GM18868 (cell line): ENCODE data around the gene XRCC6.
"Not testable (repeated sequence)": the region's sequence is repeated elsewhere in the genome, so short reads cannot be mapped to it uniquely, and the experiment has no call there.

Source experiments
- ATAC-seq: cut with Tn5 transposase; IDR thresholded peaks from one replicate; pipeline ENCODE4 v1.9.1; 2021; ENCODE audit warnings: mild to moderate bottlenecking, moderate library complexity; ENCODE audit not compliant: unreplicated experiment

The XRCC6 gene

DNA sequence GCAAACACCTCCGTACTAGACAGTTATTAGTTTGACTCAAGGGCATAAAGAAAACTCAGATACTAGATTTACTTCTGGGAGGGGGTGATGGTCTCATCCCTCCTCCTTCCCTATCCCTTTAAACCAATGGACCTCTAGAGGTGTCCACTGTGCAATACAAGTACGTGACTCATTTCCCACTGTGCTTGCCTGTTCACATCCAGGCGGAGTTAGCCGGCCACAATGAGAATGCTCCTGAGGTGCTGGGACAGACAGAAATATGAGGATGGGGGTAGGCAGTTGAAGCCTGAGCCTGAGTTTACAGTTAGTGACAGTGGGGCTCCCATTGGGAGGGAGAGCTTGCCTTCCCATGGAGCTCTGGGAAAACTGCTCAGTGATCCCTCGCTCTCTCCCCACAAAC is 23.0 kb upstream of the XRCC6 start:
- ATAC-seq: no peak

DNA sequence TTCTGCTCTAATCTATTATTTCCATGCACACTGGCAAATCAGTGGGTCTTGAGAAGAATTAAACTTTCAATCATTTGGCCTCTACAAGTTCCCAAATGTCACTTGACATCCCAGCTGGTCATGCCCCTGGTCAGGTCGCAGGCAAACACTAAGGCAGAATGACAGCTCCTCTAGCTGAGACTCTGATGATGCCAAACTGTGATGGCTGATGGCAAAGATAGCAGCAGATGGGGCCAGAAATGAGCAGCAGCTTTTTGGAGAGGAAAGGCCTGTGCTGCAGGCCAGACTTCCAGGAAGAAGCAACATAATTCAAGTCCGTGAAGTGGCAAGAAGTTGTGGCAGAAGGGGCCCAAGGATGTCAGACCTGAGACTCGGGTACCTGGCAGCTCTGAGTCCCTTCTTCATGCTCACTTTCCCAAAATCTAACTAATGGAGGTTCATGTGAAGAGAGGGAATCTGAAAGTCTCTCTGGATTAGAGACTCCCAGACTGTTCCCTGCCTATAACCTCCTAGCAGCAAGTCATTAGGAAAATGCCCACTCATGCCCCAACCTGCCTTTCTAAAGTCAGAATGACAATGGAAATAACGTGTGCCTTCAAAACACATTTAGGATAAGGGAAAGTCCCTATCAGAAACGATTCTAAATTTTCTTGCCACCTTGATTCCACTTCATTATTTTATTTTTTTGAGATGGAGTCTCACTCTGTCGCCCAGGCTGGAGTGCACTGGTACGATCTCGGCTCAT is 22.0 kb upstream of the XRCC6 start:
- ATAC-seq: no peak

DNA sequence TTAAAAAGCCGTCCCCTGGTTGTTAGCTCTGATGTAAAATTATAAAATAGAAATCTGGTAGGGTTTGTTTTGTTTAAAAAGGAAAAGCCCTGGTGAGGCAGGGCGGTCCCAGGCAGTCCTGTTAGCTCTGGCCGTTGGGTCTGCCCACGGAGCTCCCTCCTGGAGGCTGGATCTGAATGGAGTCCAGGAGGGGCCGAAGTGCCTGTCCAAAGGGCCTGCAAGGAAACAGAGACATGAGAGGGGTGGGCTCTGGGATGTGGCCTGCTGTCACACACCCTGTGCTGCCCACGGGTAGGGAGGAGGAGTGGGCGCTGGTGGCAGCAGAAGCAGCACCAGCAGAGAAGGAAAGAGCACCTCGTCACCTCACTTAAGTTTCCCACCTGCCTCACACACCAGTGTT is 20.1 kb upstream of the XRCC6 start:
- ATAC-seq: no peak

DNA sequence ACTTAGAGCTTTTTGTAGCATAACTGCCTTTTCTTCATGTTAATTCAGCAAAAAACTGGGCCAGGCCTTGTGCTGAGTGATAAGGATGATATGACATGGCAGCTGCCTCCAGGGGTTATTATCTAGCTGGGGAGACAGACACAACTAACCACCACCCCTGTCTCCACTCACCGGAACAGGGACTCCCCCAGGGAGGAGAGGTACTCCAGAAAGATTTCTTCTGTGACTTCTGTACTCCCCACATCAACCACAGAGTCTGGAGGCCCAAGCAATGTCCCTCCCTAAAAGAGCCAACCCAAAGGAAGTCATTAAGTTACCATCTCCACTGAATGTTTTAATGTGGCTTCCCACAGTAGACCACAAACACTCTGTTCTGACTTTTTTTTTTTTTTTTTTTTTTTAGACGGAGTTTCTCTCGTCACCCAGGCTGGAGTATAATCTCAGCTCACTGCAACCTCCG is 17.2 kb upstream of the XRCC6 start:
- peak; percentile 74 for ATAC-seq

DNA sequence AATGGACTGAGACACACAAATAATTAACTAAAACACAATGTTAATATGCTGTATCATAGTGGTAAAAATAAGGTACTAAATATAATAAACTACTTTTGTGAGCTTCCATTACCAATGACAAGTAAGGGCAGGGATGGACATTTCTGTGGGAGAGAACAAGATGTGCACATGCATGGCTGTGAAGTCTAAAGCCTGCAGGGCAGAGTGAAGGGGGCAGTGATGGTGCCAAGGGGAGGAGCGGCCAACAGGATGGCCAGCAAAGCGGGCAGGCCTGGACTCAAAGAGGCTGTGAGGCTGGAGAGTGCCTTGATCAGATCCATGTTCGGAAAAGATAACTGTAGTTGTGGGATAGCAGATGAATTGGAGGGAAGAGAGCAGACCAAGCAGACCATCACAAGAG is 12.7 kb upstream of the XRCC6 start:
- ATAC-seq: no peak

DNA sequence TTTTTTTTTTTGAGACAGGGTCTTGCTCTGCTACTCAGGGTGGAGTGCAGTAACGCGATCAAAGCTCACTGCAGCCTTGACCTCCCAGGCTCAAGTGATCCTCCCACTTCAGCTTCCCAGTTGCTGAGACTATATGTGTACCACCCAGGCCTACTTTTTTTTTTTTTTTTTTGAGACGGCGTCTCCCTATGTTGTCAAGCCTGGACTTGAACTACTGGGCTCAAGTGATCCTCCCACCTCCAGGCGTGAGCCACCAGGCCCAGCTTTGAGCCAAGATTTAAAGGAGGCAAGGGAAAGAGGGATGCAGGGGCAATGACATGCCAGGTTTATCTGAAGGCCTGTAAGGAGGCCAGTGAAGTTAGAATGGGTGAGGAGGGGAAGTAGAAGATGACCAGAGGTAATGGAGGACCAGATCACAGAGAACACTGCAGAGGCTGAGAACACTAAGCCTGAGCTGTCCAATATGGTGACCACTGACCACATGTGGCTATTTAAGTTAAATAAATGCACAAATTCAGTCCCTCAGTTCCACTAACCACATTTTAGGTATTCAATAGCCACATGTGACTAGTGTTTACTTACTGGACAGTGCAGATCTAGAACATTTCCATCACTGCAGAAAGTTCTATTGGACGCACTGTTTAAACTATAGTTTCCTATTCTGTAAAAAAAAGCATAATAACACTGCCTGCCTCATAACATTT is 8.3 kb upstream of the XRCC6 start:
- no peak for ATAC-seq

DNA sequence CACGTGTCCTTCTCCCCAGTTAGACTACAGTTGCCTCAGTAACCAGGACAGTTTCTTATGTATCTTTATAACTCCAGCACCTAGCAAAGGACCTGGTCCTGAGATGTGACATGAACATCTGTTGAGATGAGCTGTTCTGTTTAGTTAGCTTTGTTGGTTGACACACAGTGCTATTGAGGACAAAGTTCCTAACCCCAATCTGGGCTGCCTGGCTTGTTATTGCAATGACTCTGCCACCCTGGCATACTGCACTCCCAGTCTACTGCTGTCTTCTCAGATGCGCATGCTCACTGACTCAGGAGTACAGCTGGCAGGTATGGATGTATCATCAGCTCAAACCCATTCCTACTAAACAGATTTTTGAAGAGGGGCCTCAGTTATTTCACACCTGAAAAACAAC is 7.6 kb upstream of the XRCC6 start:
- no peak for ATAC-seq

DNA sequence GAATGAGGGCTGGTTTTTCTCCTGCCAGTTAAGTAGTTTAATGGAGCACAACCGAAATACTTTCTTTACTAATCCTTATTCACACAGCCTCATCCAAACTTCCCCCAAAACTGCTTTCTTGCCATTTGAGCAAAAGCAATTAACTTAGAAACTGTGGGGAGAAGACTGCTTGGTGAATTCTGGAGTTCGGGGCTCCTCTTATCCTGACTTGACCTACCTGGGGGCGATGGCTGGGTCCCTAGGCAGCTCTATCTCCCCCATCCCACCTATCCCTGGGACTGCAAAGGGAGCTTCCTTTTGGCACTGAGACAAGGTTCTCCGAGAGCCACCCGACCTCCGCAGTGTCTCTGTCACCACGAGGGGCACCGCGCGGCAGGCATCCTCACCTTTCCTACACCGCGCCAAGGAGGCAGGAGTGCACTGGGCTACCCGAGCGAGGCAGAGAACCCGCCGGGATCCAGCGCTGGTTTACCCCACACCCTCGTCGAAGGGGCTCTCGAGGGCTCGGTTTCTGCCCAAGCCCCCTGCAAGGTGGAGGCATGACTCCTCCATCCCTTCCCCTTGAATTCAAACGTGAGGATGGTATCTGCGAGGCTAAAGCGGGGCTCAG is 1.0 kb upstream of the XRCC6 start:
- ATAC-seq: no peak

DNA sequence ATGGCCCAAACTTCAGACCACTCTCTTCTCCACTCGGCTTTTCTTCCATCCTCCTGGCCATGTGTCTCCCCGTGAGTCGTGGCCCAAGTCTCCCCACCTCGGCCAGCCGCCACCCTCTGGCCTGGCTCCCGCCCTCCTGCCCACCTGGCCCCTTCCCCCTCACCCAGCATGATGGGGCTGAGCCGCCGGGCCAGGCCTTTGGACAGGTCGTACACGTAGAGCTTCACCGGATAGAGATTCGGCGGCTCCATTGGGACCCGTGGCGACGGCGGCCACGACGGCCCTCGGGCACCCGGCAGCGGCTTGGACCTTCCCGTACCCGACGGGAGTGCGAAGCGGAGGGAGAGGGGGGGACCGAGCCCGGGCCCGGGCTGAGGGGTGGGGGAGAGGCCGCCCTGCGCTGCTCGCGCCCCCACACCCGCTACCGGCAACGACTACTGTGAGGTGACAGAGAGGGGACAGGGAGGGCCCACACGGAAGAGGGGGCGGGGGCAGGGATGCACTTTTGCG is 451 bp upstream of the XRCC6 start, which contains the start of gene DESI1:
DESI1 (minus strand) TSS at position 455 of the 510 bp plus-strand sequence; CDS start at position 251, 204 bp downstream.
- ATAC-seq: peak; percentile 12

DNA sequence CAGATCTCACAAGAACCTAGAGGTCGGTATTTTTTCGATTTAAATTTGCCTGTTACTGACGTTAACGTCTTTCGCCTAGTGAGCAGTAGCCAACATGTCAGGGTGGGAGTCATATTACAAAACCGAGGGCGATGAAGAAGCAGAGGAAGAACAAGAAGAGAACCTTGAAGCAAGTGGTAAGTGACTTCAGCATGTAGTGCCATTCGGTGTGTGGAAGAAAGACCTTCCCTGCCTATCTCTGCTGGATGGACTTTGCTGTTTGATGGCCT is 750 bp downstream of the XRCC6 start:
- no peak for ATAC-seq

DNA sequence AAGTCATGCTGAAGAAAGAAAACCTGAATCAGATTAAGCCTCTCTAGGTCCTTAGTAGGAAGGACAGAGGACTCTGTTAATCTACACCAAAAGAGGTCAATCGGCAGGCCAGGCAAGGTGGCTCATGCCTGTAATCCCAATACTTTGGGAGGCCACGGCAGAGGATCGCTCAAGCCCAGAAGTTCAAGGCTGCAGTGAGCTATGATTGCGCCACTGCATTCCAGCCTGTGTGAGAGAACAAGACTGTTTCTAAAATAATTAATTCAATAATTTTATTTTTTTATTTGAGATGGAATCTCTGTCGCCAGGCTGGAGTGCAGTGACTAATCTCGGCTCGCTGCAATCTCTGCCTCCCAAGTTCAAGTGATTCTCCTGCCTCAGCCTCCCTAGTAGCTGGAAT is 4.5 kb downstream of the XRCC6 start:
- no peak for ATAC-seq

DNA sequence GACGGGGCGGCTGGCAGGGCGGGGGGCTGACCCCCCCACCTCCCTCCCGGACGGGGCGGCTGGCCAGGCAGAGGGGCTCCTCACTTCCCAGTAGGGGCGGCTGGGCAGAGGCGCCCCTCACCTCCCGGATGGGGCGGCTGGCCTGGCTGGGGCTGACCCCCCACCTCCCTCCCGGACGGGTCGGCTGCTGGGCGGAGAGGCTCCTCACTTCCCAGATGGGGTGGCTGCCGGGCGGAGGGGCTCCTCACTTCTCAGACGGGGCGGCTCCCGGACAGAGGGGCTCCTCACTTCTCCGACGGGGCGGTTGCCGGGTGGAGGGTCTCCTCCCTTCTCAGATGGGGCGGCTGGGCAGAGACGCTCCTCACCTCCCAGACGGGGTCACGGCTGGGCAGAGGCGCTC is 10.0 kb downstream of the XRCC6 start:
- not testable (repeated sequence) for ATAC-seq

DNA sequence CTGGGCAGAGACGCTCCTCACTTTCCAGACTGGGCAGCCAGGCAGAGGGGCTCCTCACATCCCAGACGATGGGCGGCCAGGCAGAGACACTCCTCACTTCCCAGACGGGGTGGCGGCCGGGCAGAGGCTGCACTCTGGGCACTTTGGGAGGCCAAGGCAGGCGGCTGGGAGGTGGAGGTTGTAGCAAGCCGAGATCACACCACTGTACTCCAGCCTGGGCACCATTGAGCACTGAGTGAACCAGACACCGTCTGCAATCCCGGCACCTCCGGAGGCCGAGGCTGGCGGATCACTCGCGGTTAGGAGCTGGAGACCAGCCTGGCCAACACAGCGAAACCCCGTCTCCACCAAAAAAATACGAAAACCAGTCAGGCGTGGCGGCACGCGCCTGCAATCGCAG is 10.5 kb downstream of the XRCC6 start:
- not testable (repeated sequence) for ATAC-seq

DNA sequence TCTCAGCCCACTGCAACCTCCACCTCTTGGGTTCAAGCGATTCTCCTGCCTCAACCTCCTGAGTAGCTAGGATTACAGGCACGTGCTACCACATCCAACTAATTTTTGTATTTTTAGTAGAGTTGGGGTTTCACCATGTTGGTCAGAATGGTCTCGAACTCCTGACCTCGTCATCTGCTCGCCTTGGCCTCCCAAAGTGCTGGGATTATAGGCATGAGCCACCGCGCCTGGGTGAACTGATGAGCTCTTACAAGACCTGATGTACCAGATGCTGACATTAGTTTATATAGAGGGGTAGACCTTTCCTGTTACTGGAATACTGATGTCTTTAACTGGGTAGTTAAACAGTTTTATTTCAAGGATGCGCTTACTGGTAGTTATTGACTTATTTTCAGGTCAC is 13.5 kb downstream of the XRCC6 start:
- not testable (repeated sequence) for ATAC-seq

DNA sequence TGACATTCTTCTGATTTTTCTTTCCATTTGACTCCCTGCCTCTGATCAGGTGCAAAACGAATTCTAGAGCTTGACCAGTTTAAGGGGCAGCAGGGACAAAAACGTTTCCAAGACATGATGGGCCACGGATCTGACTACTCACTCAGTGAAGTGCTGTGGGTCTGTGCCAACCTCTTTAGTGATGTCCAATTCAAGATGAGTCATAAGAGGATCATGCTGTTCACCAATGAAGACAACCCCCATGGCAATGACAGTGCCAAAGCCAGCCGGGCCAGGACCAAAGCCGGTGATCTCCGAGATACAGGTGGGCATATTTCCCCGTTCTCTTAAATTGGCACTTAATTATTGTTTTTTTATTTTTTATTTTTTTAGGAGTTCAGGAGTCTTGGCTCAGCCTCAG is 15.4 kb downstream of the XRCC6 start:
- ATAC-seq: no peak

DNA sequence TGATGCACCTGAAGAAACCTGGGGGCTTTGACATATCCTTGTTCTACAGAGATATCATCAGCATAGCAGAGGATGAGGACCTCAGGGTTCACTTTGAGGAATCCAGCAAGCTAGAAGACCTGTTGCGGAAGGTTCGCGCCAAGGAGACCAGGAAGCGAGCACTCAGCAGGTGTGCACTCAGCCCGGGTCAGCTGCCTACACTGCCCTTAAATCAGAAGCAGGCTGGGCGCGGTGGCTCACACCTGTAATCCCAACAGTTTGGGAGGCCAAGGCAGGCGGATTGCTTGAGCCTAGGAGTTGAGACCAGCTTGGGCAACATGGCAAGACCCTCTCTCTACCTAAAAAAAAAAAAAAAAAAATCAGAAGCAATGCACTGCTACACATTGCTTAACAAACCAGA is 16.5 kb downstream of the XRCC6 start:
- not testable (repeated sequence) for ATAC-seq

DNA sequence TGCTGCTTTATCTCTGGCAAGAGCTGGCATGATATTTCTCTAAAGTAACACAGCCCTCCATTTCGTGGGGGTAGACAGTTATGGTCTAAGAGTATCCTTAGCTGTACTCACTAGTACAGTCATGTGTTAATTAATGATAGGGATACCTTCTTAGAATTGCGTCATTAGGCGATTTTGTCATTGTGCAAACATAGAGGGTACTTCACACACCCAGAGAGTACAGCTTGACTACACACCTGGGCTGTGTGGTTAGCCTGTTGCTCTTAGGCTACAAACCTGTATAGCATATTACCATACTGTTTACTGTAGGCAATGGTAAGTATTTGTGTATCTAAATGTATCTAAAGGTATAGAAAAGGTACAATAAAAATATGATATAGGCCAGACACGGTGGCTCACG is 17.0 kb downstream of the XRCC6 start:
- no peak for ATAC-seq

DNA sequence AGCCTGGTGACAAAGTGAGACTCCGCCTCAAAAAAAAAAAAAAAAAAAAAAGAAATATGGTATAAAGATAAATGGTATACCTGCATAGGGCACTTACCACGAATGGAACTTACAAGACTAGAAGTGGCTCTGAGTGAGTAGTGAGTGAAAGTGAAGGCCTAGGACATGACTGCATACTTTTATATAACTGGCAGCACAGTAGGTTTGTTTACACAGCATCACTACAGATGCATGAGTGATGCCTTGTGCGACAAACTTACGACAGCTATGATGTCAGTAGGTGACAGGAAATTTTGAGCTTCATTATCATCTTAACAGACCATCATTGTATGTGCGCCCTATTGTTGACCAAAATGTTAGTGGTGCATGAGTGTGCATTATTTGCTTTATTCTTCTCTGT is 17.7 kb downstream of the XRCC6 start:
- no peak for ATAC-seq

DNA sequence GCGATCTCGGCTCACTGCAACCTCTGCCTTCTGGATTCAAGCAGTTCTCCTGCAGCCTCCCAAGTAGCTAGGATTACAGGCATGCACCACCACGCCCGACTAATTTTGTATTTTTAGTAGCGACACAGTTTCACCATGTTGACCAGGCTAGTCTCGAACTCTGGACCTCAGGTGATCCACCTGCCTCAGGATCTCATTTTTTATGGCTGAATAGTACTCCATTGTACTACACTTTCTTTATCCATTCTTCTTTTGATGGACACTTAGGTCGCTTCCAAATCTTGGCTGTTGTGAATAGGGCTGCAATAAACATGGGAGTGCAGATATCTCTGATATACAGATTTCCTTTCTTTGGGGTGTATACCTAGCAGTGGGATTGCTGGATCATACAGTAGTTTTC is 20.8 kb downstream of the XRCC6 start:
- no peak for ATAC-seq

DNA sequence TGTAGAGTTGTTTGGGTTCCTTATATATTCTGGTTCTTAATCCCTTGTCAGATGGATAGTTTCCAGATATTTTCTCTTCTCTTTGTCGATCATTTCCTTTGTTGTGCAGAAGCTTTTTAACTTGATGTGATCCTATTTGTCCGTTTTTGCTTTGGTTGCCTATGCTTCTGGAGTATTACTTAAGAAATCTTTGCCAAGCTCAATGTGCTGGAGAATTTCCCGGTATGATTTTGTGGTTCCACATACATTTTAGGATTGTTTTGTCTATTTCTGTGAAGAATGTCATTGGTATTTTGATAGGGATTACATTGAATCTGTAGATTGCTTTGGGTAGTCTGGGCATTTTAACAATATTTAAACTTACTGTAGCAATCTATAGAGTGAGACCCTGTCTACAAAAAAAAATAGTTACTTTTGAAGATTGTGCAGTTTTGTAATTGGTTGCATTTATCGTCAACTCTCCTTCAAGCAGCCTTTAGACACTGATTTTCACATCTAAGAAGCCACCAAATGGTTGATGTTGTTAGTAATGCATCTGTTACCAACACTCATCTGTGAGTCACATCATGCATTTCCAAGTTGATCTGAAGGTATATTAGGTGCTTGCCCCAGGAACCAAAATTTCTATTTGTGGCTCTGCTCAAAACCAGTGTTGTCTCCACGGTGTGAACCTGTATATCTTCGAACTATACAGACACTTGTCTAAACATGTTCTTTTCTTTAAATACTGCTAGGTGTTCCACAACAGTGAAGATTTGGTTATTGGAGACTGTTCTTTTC is 21.4 kb downstream of the XRCC6 start:
- no peak for ATAC-seq

DNA sequence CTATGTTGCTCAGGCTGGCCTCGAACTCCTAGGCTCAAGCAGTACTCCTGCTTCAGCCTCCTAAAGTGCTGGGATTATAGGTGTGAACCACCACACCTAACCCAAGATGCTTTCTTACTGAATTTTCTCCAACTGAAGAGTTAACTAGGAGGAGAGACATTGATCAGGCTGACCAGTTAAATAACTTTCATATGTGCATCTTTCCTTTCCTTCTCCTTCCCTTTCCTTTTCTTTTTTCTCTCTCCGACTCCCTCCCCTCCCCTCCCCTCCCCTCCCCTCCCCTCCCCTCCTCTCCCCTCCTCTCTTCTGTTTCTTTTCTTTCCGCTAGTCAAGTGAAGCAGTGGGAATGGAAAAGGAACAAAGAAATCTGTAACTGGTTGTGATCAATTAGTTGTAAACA is 26.7 kb downstream of the XRCC6 start:
- no peak for ATAC-seq
